GOT3 (cell line): ENCODE data around the gene SLC16A13.
"Not testable (repeated sequence)": the region's sequence is repeated elsewhere in the genome, so short reads cannot be mapped to it uniquely, and the experiment has no call there.

Experiments
- DNase-seq: peaks from one replicate; lab custom pipeline; 2025; ENCODE audit warnings: mixed read lengths; lab: John Stamatoyannopoulos, UW

The SLC16A13 gene

DNA sequence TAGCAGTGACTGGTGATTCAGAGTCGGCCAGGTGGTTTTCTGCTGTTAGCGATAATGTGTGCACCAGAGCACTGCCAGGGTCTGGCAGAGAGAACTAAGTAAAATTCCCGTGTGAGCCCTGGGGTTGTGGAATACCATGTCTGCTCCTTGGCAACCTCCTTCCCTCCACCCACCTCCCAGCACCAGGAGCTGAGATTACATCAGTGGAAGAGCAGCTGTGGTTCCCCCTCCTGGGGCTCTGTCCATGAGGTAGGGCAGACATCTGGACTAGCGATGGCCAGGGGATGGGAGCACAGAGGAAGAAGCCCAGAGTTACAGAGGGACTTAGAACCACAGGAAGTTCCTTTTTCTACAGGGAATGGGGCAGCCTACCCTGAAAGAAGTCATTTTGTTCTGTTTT, 28.4 kb downstream of the SLC16A13 start:
- no peak for DNase-seq

DNA sequence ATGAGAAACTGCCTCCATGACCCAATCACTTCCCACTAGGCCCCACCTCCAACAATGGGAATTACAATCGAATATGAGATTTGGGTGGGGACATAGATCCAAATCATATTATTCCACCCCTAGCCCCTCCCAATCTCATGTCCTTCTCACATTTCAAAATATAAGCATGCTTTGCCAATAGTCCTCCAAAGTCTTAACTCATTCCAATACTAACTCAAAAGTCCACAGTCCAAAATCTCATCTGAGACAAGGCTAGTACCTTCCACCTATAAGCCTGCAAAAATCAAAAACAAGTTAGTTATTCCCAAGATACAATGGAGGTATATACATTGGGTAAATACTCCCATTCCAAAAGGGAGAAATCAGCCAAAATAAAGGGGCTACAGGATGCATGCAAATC, 31.4 kb downstream of the SLC16A13 start:
- DNase-seq: no peak

DNA sequence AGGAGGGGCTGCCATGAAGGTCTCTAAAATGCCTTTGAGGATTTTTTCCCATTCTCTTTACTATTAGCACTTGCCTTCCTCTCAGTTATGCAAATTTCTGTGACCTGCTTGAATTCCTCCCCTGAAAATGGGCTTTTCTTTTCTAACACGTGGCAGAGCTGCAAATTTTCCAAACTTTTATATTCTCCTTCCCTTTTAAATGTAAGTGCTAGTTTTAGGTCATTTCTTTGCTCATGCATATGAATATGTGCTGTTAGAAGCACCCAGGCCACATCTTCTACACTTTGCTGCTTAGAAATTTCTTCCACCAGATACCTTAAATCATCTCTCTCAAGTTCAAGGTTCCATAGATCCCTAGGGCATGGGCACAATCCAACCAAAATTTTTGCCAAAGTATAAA, 32.5 kb downstream of the SLC16A13 start:
- no peak for DNase-seq

DNA sequence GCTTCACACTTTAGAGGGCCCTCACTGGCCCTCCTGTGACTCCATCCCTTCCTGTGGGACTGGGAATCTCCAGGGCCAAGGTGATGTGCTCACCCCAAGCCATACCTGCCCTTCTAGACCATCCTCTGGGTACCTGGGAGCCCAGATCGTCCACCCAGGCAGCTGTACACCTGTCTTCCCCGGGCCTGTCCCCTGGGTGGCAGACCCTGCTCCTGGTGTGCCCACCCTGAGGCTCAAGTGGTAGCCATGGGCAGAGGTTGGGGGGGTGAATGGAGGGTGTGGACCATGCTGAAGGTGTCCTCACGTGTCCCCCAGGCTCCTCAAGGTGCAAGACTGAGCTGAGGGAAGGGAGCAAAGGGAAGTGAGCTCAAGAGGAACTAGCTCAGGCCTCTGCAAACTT, 34.9 kb downstream of the SLC16A13 start:
- DNase-seq: no peak

DNA sequence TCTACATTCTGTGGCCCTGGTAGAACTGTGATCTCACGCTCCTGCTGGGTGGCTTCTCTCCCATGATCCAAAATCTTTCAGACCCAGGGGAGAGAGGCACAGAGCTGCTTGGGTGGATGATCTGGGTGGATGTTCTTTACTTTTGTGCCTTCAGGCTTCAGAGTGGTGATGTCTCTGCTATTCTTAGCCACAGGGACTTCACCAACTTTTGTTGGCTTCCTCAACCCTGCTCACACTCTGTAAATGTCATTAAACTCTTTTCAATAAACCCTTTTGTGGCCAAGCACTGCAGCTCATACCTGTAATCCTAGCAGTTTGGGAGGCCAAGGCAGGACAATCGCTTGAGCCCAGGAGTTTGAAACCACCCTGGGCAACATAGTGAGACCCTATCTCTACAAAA, 36.6 kb downstream of the SLC16A13 start:
- no peak for DNase-seq

DNA sequence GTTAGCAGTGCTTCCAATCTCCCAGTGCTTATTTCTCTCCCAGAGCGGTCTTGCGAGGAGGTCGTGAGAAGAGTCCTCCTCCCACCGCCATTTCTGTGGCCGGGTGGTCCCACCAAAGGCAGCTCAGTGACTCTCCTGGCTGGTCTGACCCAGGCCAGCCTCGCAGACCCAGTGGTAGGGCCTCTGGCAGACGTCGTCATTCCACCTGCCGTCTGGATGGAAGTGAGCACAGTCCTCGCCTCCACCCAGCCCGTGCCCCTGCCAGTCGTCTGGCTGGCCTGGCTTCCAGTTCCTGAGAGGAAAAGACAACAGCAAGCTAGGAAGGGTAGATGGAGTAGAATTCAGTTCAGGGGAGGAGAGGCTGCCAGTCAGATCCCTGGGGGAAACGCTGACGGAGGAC, 39.1 kb downstream of the SLC16A13 start:
- DNase-seq: no peak

DNA sequence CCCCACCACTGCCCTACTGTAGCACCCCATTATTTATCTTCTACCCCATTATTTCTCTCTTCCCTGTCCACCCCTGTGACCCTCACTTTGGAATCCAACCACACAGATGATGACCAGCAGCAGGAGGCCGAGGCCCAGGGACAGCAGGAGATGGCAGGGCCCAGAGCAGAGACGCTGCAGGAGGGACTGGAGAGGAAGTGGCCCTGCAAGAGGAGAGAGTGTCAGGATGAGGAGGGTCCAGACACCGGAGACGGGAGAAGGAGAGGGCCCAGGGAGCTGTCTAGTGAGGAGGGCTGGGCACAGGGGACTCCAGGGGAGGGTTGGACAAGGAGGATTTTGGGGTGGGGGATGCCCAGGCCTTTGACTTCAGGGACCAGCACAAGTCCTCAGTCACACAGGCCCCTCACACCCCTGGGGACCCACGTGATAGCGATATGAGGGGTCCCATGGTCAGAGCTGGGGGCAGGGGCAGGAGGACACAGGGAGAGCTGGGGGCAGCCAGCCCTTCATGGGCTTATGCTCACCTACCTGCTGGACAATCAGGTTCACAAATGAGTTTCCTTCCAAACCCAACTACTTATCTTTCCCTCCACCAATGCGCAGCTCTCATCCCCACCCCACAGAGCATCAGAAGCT, 42.2 kb downstream of the SLC16A13 start:
- no peak for DNase-seq

DNA sequence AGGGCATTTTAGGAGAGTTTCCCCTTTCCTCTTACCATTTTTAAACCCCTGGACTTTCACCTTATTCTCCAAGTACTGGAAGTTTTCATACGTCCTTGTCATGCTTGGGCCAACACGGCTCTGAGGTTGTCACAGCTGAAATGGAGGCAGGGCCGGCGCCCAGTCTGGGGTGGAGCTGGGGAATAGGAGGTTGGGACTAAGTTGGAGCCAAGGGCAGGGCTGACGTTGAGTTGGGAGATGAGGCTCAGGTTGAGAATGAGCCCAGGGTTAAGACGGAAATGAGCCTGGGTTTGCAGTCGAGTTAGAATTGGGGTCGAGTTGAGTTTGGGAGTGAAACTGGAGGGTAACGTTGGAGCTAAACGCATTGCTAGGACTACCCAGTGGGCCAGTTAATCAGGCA, 42.9 kb downstream of the SLC16A13 start:
- no peak for DNase-seq

DNA sequence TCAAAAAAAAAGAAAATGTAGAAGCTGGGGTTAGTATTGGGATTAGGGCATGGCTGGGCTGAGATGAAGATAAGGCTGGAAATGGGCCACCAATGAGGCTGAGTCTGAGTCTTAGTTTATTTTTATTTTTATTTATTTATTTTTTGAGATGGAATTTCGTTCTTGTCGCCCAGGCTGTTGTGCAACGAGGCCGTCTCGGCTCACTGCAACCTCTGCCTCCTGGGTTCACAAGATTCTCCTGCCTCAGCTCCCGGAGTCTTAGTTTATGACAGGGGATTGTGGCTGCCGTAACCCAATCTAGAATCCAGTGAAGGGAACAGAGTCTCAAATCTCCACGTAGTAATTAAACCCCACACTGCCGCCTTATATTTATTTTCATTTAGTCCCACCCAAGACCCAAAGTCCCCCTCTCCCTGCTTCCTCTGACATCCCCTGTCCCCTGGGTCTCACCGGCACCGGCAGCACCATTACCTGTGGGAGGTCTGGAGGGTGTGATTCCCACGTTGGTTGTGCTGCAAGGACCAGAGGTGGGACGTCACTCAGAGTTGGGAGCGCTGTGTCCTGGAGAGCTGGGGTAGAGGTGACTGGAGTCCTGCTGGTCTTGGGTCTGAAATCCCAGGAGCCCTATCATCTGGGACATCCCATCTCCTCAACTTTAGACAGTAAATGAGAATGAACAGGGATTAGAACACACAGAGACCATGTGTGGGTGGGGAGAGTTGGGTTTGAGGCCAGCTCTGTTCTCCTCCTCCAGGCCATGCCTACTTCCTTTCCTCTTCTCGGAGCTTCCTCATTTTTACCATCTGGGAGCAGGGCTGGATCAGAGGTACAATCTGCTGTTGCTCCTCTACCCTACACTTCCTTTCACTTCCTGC, 44.0 kb downstream of the SLC16A13 start, which contains the start of gene CLEC10A:
TSS of gene CLEC10A (minus strand) at position 671 of the 875 bp plus-strand sequence. CDS start 1,439 bp downstream, outside the sequence.
- DNase-seq: no peak

DNA sequence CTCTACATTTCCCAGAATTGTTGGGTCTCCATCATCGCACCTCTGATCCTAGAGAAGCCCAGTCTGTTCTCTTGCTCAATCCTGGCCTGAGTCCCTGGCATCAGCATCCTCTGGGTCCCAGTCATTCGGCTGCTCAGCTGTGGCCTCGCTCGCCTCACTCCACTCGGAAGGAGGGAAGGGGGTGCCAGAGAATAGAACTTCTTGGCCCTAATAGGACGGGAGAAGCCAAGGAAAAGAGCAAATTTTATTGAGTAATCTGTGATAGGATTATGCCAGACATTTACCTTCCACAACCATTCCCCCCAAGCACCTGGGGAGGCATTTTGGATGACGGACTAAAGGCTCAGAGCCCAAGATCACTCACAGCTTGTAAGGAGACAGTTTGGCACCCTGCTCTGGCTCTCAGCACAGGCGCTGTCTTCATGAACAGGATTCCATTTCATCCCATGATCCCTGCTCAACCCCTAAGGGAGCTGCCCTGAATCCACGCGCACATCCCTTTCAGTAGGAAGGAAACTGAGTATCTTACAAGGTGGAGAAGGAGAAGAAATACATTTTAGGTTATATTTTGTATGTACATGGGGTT, 44.7 kb downstream of the SLC16A13 start:
- no peak for DNase-seq

DNA sequence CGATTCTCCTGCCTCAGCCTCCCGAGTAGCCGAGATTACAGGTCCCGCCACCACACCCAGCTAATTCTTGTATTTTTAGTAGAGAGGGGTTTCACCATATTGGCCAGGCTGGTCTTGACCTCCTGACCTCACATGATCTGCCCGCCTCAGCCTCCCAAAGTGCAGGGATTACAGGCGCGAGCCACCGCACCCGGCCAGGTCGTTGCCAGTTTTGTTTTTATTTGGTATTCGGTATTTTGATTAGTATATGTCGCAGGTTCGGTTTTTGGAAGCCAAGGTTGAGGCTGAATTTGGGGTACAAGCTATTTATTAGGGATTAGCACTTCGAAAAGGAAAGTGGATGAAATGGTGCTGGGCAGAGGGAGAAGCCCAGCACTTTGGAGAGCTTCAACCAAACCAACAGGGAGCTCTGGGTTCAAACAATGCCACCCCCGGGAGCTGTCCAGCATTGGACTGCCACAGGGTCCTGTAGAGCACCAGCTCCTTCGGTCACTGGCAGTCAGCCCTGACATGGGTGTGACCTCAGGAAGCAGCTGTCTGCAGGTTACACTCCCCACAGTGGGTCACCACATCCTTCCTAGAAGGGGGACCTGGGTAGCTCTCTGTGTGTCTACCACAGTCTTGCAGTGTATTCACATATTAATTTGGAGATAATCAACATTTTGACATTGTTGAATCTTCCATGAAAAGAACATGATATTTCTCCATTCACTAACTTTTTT, 45.7 kb downstream of the SLC16A13 start:
- no peak for DNase-seq

DNA sequence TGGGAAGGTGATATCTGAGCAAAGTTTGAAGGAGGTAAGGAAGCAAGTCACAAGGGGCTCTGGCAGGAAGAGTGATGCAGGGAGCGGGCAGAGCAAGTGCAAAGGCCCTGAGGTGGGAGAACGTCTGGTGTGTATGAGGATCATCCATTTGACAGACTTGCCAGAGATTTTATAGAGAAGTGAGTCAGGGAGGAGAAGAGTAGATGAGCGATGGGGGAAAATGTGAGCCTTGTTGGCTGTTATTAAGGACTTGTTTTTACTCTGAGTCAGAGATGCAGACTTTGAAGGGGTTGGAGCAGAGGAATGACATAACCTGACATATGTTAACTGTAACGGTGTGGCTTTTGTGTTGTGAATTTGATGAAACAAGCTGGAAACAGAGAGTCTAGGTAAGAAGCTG, 47.8 kb downstream of the SLC16A13 start:
- DNase-seq: no peak

DNA sequence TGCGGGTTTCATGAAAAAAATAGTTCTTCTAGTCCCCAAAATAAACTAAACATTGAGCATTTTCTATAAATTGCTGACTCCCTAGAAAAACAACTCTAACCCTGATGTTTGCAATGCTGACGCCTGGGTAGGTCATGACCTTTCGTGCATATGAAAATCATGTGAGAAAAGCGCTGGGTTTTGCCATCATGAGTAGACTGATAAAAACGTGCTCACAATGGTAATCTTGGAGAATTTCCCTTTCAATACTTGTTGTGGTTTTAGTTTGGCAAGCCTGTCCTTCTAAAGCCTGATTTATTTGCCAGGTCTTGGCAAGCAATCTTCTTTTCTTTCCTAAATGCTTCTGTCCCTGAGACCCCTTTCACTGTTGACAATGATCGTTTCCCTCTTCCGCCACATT, 48.3 kb downstream of the SLC16A13 start:
- DNase-seq: no peak

DNA sequence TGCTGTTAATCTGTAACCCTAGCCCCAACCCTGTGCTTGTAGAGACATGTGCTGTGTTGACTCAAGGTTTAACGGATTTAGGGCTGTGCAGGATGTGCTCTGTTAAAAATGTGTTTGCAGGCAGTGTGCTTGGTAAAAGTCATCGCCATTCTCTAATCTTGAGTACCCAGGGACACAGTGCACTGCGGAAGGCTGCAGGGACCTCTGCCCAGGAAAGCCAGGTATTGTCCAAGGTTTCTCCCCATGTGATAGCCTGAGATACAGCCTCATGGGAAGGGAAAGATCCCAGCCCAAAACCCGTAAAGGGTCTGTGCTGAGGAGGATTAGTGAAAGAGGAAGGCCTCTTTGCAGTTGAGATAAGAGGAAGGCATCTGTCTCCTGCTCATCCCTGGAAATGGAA, 52.6 kb downstream of the SLC16A13 start:
- DNase-seq: not testable (repeated sequence)

DNA sequence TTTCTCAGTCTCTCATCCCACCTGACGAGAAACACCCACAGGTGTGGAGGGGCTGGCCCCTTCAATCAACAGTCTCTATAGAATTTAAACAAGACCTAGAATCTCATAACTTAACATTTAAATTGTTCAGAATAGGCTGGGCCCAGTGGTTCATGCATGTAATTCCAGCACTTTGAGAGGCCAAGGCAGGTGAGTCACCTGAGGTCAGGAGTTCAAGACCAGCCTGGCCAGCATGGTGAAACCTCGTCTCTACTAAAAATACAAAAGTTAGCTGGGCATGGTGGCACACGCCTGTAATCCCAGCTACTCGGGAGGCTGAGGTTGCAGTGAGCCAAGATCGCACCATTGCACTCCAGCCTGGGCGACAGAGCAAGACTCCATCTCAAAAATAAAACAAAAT, 53.8 kb downstream of the SLC16A13 start:
- not testable (repeated sequence) for DNase-seq
